Endothelial cell of umbilical vein (primary cell): ENCODE results near the gene ELOVL5. TPM values are rescaled to one million over a fixed set of nuclear protein-coding genes. Genes with fewer than 3 reads are reported as not detected.

Source experiments
- BruUV-seq: library from RNA; stranded (reverse); fragments of 400-500 nt; replicated peaks from 2 replicates; lab custom pipeline; 2021; lab: Mats Ljungman, UMichigan
- CTCF ChIA-PET: fragments of 300-600, 350-600 bp; sonication (Branson Sonifier 250); formaldehyde crosslinking; loops from one replicate; lab custom pipeline; 2021; ENCODE audit warnings: antibody characterized with exemption, inconsistent platforms; lab: Charles Lee
- POLR2A ChIA-PET: fragments of 300-600, 350-600 bp; sonication (Branson Sonifier 250); formaldehyde crosslinking; loops from one replicate; lab custom pipeline; 2021; ENCODE audit warnings: antibody characterized with exemption, inconsistent platforms; lab: Charles Lee
- DNase-seq: peaks from one replicate; pipeline ENCODE4 v3.0.0-alpha.2; 2011; ENCODE audit warnings: low read depth, low spot score
- FAIRE-seq: peaks from 2 replicates; lab custom pipeline; 2011; peaks lifted over from hg19 to GRCh38; lab: Jason Lieb, UNC
- H2AFZ ChIP-seq: 2 replicates; pipeline ENCODE4 v1.6.0; 2012; ENCODE audit warnings: low read depth, low read length, control low read depth, inconsistent platforms
- H3K27ac ChIP-seq: 2 replicates; pipeline ENCODE4 v1.5.1; 2011; ENCODE audit warnings: low read depth, mild to moderate bottlenecking, control low read depth, low read length, moderate library complexity; ENCODE audit not compliant: insufficient read depth
- H3K27me3 ChIP-seq, 2 experiments: 2 replicates each; pipeline versions ENCODE4 v1.6.0 to v1.6.1; 2011; ENCODE audit warnings: low read length in 2 of 2, mixed read lengths in 1 of 2; ENCODE audit not compliant: control insufficient read depth in 2 of 2, insufficient read depth in 2 of 2
- H3K36me3 ChIP-seq, 2 experiments: 2 replicates in 1 of 2; 3 replicates in 1 of 2; pipeline ENCODE4 v1.5.1; 2011; ENCODE audit warnings: low read length in 2 of 2, mild to moderate bottlenecking in 1 of 2, moderate library complexity in 1 of 2; ENCODE audit not compliant: control insufficient read depth in 2 of 2, insufficient read depth in 2 of 2; ENCODE audit errors: extremely low read depth in 1 of 2
- H3K4me1 ChIP-seq: 3 replicates; pipeline ENCODE4 v1.5.1; 2011; ENCODE audit warnings: mild to moderate bottlenecking, low read length; ENCODE audit not compliant: control insufficient read depth, insufficient read depth; ENCODE audit errors: extremely low read depth
- H3K4me2 ChIP-seq: 2 replicates; pipeline ENCODE4 v1.6.1; 2011; ENCODE audit warnings: low read length, control low read depth, mixed read lengths; ENCODE audit not compliant: insufficient read depth
- H3K4me3 ChIP-seq, 3 experiments: fragments of 200-600 bp in 1 of 3; sonication (generic), shearing (Covaris generic) in 1 of 3; replicated peaks in 1 of 3; 2 replicates each; pipeline ENCODE4 v1.5.1; 2011 to 2016; ENCODE audit warnings: control low read depth in 3 of 3, low read length in 3 of 3, mild to moderate bottlenecking in 2 of 3, inconsistent platforms in 1 of 3, low read depth in 1 of 3, moderate library complexity in 1 of 3; ENCODE audit not compliant: insufficient read depth in 1 of 3
- H3K79me2 ChIP-seq: 2 replicates; pipeline ENCODE4 v1.6.0; 2012; ENCODE audit warnings: low read length, inconsistent platforms; ENCODE audit not compliant: control insufficient read depth, insufficient read depth
- H3K9ac ChIP-seq: replicated peaks from 2 replicates; pipeline ENCODE3; 2011; ENCODE audit warnings: low read length, control low read depth; ENCODE audit not compliant: insufficient read depth; ENCODE audit errors: extremely low read depth
- H3K9me1 ChIP-seq: replicated peaks from 3 replicates; pipeline ENCODE4 v1.6.0; 2011; ENCODE audit warnings: mild to moderate bottlenecking, low read length; ENCODE audit not compliant: control insufficient read depth, insufficient read depth; ENCODE audit errors: extremely low read depth
- H3K9me3 ChIP-seq: replicated peaks from 2 replicates; pipeline ENCODE4 v1.5.1; 2012; ENCODE audit warnings: low read length, inconsistent platforms; ENCODE audit not compliant: control insufficient read depth, insufficient read depth
- H4K20me1 ChIP-seq: replicated peaks from 2 replicates; pipeline ENCODE3; 2011; ENCODE audit warnings: mild to moderate bottlenecking, low read length; ENCODE audit not compliant: control insufficient read depth, insufficient read depth; ENCODE audit errors: extremely low read depth
- EZH2 ChIP-seq: IDR thresholded peaks from 2 replicates; pipeline ENCODE4 v1.6.1; 2012; ENCODE audit warnings: borderline replicate concordance, low read depth, mild to moderate bottlenecking, moderate library complexity, low read length, inconsistent platforms; ENCODE audit not compliant: severe bottlenecking
- FOS ChIP-seq: IDR thresholded peaks from 2 replicates; pipeline ENCODE4 v1.6.1; 2011; ENCODE audit warnings: mild to moderate bottlenecking, low read length, moderate library complexity, borderline replicate concordance; ENCODE audit not compliant: insufficient read depth
- GATA2 ChIP-seq: IDR thresholded peaks from 2 replicates; pipeline ENCODE4 v1.7.0; 2011; ENCODE audit warnings: low read depth, mild to moderate bottlenecking, moderate library complexity, mixed read lengths, low read length; ENCODE audit not compliant: insufficient read length, insufficient read depth
- JUN ChIP-seq: IDR thresholded peaks from 2 replicates; pipeline ENCODE4 v1.6.1; 2011; ENCODE audit warnings: borderline replicate concordance, low read depth; ENCODE audit not compliant: insufficient read length, insufficient read depth
- MYC ChIP-seq: IDR thresholded peaks from one replicate; pipeline ENCODE4 v1.6.1; 2011; ENCODE audit warnings: mild to moderate bottlenecking, low read depth, low read length
- POLR2A ChIP-seq: IDR thresholded peaks from 2 replicates; pipeline ENCODE4 v1.6.1; 2012; ENCODE audit warnings: low read depth, mild to moderate bottlenecking, control low read depth, low read length
- POLR2AphosphoS5 ChIP-seq: IDR thresholded peaks from 2 replicates; pipeline ENCODE4 v1.6.1; 2012; ENCODE audit warnings: low read depth, mild to moderate bottlenecking, control low read depth, low read length, moderate library complexity; ENCODE audit not compliant: insufficient read depth
- dilution Hi-C: fragments of 300-500 bp; cut with MboI; formaldehyde crosslinking; loops from one replicate; pipeline ENCODE4 v1.15.0; 2019; ENCODE audit warnings: low sequenced_read_pairs; ENCODE audit not compliant: extremely low pct_ligation_motif_present
- intact Hi-C: fragments of 100-400 bp; cut with micrococcal nuclease; formaldehyde crosslinking; loops from one replicate; pipeline ENCODE4 v1.10.0; 2022
- polyA plus RNA-seq, 4 experiments: library from polyadenylated mRNA; depleted of rRNA in 3 of 4; stranded (reverse) in 3 of 4; unstranded in 1 of 4; fragments of >200 nt; gene quantifications; 2 replicates each; pipeline versions ENCODE4 v1.2.1 to v1.2.3, GENCODE V29; 2011 to 2012; ENCODE audit warnings: missing spikeins in 1 of 4
- total RNA-seq: library from RNA; stranded (reverse); gene quantifications from 2 replicates; pipeline ENCODE4 v1.2.3, GENCODE V29; 2021
- TF ChIP-seq, protein P1 (sequence below), 2 donors: IDR thresholded peaks; 1 replicate in 1 of 2; 2 replicates in 1 of 2; pipeline ENCODE4 v1.5.1; 2011; ENCODE audit warnings: low read length in 2 of 2, mild to moderate bottlenecking in 2 of 2, moderate library complexity in 2 of 2, control low read depth in 1 of 2, inconsistent platforms in 1 of 2, low read depth in 1 of 2; ENCODE audit not compliant: insufficient read depth in 1 of 2; ENCODE audit errors: extremely low read depth in 1 of 2
- TF ChIP-seq, protein P2 (sequence below): IDR thresholded peaks from 2 replicates; pipeline ENCODE4 v1.6.1; 2011; ENCODE audit not compliant: insufficient read depth, insufficient read length

ELOVL5 gene
- total and polyA plus RNA-seq, 2 donors (not counting 3 experiments of a cell fraction or from before 2014, with no cell fraction given): 85.9 to 140 TPM

DNA sequence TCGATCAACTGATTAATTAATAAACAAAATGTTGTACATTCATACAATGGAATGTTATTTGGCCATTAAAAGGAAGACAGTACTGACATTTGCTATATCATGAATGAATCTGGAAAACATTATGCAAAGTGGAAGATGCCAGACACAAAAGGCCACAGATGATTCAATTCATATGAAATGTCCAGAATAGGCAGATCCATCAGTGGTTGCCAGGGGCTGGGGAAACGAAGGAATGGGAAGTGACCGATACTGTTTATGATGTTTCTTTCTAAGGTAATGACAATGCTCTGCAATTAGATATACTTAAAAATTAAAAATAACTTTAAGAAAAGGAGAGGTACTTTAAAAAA lies 37.2 kb downstream of the ELOVL5 start:
- Histone ChIP-seq H3K4me3 (no peak overlapping the region), H3K9me3 (no peaks in the 10 kb centered on the region), H3K9ac (no peak overlapping the region), H3K27me3 (no peaks in the 10 kb centered on the region), H4K20me1 (peaks cover 3% of the 10 kb centered on the region), H3K27ac (no peak overlapping the region), H3K4me1 (peaks cover 54% of the 10 kb centered on the region), H3K4me2 (no peak overlapping the region), H3K36me3 (no peaks in the 10 kb centered on the region), H3K79me2 (peaks cover 99% of the 10 kb centered on the region), H3K9me1 (no peaks in the 10 kb centered on the region), H2AFZ (no peak overlapping the region)
- FAIRE-seq: no peak
- BruUV-seq: no TSS peak
- CTCF ChIA-PET: no interaction called here
- TF ChIP-seq MYC: no peak
- TF ChIP-seq POLR2A: no peak
- no peak for TF ChIP-seq GATA2
- TF ChIP-seq POLR2AphosphoS5: no peak
- TF ChIP-seq, protein P1, sequence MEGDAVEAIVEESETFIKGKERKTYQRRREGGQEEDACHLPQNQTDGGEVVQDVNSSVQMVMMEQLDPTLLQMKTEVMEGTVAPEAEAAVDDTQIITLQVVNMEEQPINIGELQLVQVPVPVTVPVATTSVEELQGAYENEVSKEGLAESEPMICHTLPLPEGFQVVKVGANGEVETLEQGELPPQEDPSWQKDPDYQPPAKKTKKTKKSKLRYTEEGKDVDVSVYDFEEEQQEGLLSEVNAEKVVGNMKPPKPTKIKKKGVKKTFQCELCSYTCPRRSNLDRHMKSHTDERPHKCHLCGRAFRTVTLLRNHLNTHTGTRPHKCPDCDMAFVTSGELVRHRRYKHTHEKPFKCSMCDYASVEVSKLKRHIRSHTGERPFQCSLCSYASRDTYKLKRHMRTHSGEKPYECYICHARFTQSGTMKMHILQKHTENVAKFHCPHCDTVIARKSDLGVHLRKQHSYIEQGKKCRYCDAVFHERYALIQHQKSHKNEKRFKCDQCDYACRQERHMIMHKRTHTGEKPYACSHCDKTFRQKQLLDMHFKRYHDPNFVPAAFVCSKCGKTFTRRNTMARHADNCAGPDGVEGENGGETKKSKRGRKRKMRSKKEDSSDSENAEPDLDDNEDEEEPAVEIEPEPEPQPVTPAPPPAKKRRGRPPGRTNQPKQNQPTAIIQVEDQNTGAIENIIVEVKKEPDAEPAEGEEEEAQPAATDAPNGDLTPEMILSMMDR (IDR thresholded peaks at IDR 0.05; ENCODE audit: extremely low read depth in 1 of 2, insufficient read depth in 1 of 2, low read depth in 1 of 2, low read length in 2 of 2): no peak
- TF ChIP-seq EZH2: no peak
- TF ChIP-seq, protein P2, sequence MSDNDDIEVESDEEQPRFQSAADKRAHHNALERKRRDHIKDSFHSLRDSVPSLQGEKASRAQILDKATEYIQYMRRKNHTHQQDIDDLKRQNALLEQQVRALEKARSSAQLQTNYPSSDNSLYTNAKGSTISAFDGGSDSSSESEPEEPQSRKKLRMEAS: no peak
- TF ChIP-seq FOS: no peak
- no peak for TF ChIP-seq JUN
- DNase-seq: no peak
- POLR2A ChIA-PET: no interaction called here
- dilution Hi-C loops: no loop called here
- intact Hi-C loops: no loop called here
